HepG2 (cell line): ENCODE measurements around the gene TNP2. TPM values are rescaled to one million over a fixed set of nuclear protein-coding genes. Genes with fewer than 3 reads are reported as not detected.

ENCODE experiments used
- GABPA ChIP-seq, 2 experiments: IDR thresholded peaks; 2 replicates each; pipeline ENCODE4 v1.6.1; 2011 to 2016; ENCODE audit warnings: low read depth in 2 of 2, low read length in 1 of 2, missing biosample characterization in 1 of 2, missing genetic modification characterization in 1 of 2
- GTF3A ChIP-seq: sonication (generic); formaldehyde crosslinking; conservative IDR thresholded peaks from 2 replicates; pipeline ENCODE4 v1.4.0; 2020; ENCODE audit warnings: mild to moderate bottlenecking, missing genetic modification reagents
- HIC2 ChIP-seq: sonication (generic); formaldehyde crosslinking; IDR thresholded peaks from 2 replicates; pipeline ENCODE4 v1.9.0; 2022; ENCODE audit warnings: low read depth, missing genetic modification reagents
- NKX3-1 ChIP-seq: sonication (generic); formaldehyde crosslinking; IDR thresholded peaks from 2 replicates; pipeline ENCODE4 v1.5.0; 2020; ENCODE audit warnings: missing genetic modification reagents
- SNAI1 ChIP-seq: sonication (generic); formaldehyde crosslinking; IDR thresholded peaks from 2 replicates; pipeline ENCODE4 v1.5.0; 2020; ENCODE audit warnings: mild to moderate bottlenecking, missing genetic modification reagents, borderline replicate concordance
- TAF1 ChIP-seq: sonication (generic); formaldehyde crosslinking; IDR thresholded peaks from 2 replicates; pipeline ENCODE4 v1.4.0; 2020; ENCODE audit warnings: missing genetic modification reagents
- TARDBP ChIP-seq: sonication (generic); formaldehyde crosslinking; IDR thresholded peaks from 2 replicates; pipeline ENCODE4 v1.8.0; 2022; ENCODE audit warnings: mild to moderate bottlenecking, missing genetic modification reagents
- TFDP2 ChIP-seq: sonication (generic); formaldehyde crosslinking; IDR thresholded peaks from 2 replicates; pipeline ENCODE4 v1.4.0; 2020; ENCODE audit warnings: missing genetic modification reagents
- TGIF2 ChIP-seq: IDR thresholded peaks from 2 replicates; pipeline ENCODE4 v1.6.1; 2016; ENCODE audit warnings: control low read depth, missing compliant biosample characterization
- THYN1 ChIP-seq: sonication (generic); formaldehyde crosslinking; IDR thresholded peaks from 2 replicates; pipeline ENCODE4 v1.8.1; 2023; ENCODE audit warnings: low read depth, mild to moderate bottlenecking, moderate library complexity, missing genetic modification reagents, borderline replicate concordance
- ZBTB7B ChIP-seq: sonication (generic); formaldehyde crosslinking; IDR thresholded peaks from 2 replicates; pipeline ENCODE4 v1.4.0; 2020; ENCODE audit warnings: missing genetic modification reagents
- ZMYM4 ChIP-seq: sonication (generic); formaldehyde crosslinking; IDR thresholded peaks from 2 replicates; pipeline ENCODE4 v1.8.1; 2023; ENCODE audit warnings: mild to moderate bottlenecking, missing genetic modification reagents
- ZNF121 ChIP-seq: sonication (generic); formaldehyde crosslinking; IDR thresholded peaks from 2 replicates; pipeline ENCODE4 v1.5.0; 2020; ENCODE audit warnings: mild to moderate bottlenecking, missing genetic modification reagents
- ZNF225 ChIP-seq: sonication (generic); formaldehyde crosslinking; IDR thresholded peaks from 2 replicates; pipeline ENCODE4 v1.4.0; 2020; ENCODE audit warnings: mild to moderate bottlenecking, missing genetic modification reagents
- ZNF230 ChIP-seq: sonication (generic); formaldehyde crosslinking; IDR thresholded peaks from 2 replicates; pipeline ENCODE4 v1.4.0; 2020; ENCODE audit warnings: mild to moderate bottlenecking, missing genetic modification reagents
- ZNF251 ChIP-seq: sonication (generic); formaldehyde crosslinking; IDR thresholded peaks from 2 replicates; pipeline ENCODE4 v1.9.0; 2021; ENCODE audit warnings: mild to moderate bottlenecking, missing genetic modification reagents
- ZNF253 ChIP-seq: sonication (generic); formaldehyde crosslinking; IDR thresholded peaks from 2 replicates; pipeline ENCODE4 v1.8.0; 2022; ENCODE audit warnings: mild to moderate bottlenecking, missing genetic modification reagents, borderline replicate concordance
- ZNF263 ChIP-seq: sonication (generic); formaldehyde crosslinking; IDR thresholded peaks from 2 replicates; pipeline ENCODE4 v1.4.0; 2020; ENCODE audit warnings: missing genetic modification reagents
- ZNF414 ChIP-seq: sonication (generic); formaldehyde crosslinking; IDR thresholded peaks from 2 replicates; pipeline ENCODE4 v1.5.0; 2020; ENCODE audit warnings: missing genetic modification reagents
- ZNF543 ChIP-seq: sonication (generic); formaldehyde crosslinking; IDR thresholded peaks from 2 replicates; pipeline ENCODE4 v1.4.0; 2020; ENCODE audit warnings: mild to moderate bottlenecking, missing genetic modification reagents
- ZNF564 ChIP-seq: sonication (generic); formaldehyde crosslinking; IDR thresholded peaks from 2 replicates; pipeline ENCODE4 v1.8.1; 2023; ENCODE audit warnings: mild to moderate bottlenecking, missing genetic modification reagents
- ZNF576 ChIP-seq: sonication (generic); formaldehyde crosslinking; IDR thresholded peaks from 2 replicates; pipeline ENCODE4 v1.4.0; 2020; ENCODE audit warnings: mild to moderate bottlenecking, missing genetic modification reagents
- ZNF713 ChIP-seq: sonication (generic); formaldehyde crosslinking; IDR thresholded peaks from 2 replicates; pipeline ENCODE4 v1.4.0; 2020; ENCODE audit warnings: mild to moderate bottlenecking, missing genetic modification reagents
- ZNF770 ChIP-seq: sonication (generic); formaldehyde crosslinking; IDR thresholded peaks from 2 replicates; pipeline ENCODE4 v1.5.0; 2020; ENCODE audit warnings: mild to moderate bottlenecking, missing genetic modification reagents
- polyA plus RNA-seq, 8 experiments: library from polyadenylated mRNA; depleted of rRNA in 3 of 8; stranded (reverse) in 7 of 8; unstranded in 1 of 8; fragments of >200 nt; fragmentation: Illumina TruSeq in 4 of 8; extraction: Trizol in 4 of 8; gene quantifications; 2 replicates each; pipeline versions ENCODE4 v1.2.1 to v1.2.3, GENCODE V29; 2011 to 2016; ENCODE audit warnings: low read depth in 4 of 8, missing spikeins in 1 of 8, mixed read lengths in 1 of 8; ENCODE audit not compliant: insufficient read depth in 1 of 8
- total RNA-seq, 5 experiments: library from RNA; depleted of rRNA; stranded (reverse); fragments of >200 nt; fragmentation: Illumina TruSeq; extraction: Trizol; gene quantifications; 2 replicates each; pipeline ENCODE4 v1.2.3, GENCODE V29; 2016; ENCODE audit warnings: low read depth in 1 of 5

The TNP2 gene
- total and polyA plus RNA-seq, 2 of the 13 experiments (the other 11 are each of a cell fraction or from before 2014, with no cell fraction given): not detected

- TF ChIP-seq ZNF414 (CRISPR knock-in tag) (no peak), ZNF576 (CRISPR knock-in tag) (no peak), ZNF543 (CRISPR knock-in tag) (no peak; the same call in 1 of the 2 replicates), ZNF770 (peak; percentile 72), SNAI1 (CRISPR knock-in tag) (no peak), TFDP2 (CRISPR knock-in tag) (no peak; the same call in 1 of the 2 replicates), GTF3A (0 out of 2 replicates have a peak, but pooled peaks have one; percentile 42), TARDBP (CRISPR knock-in tag) (peak; percentile 64), THYN1 (0 out of 2 replicates have a peak, but pooled peaks have one; percentile 41), ZNF225 (CRISPR knock-in tag) (0 out of 2 replicates have a peak, but pooled peaks have one; percentile 38), ZNF263 (CRISPR knock-in tag) (peak; percentile 10; the same call in 1 of the 2 replicates), HIC2 (CRISPR knock-in tag) (no peak), ZMYM4 (CRISPR knock-in tag) (no peak), ZNF564 (CRISPR knock-in tag) (no peak), TGIF2 (CRISPR knock-in tag) (0 out of 2 replicates have a peak, but pooled peaks have one; percentile 9), ZBTB7B (no peak), ZNF230 (CRISPR knock-in tag) (peak; percentile 25), ZNF121 (peak; percentile 75), TAF1 (CRISPR knock-in tag) (no peak), NKX3-1 (CRISPR knock-in tag) (no peak; the same call in 1 of the 2 replicates), ZNF251 (CRISPR knock-in tag) (no peak), GABPA (IDR thresholded peaks at IDR 0.05; ENCODE audit: low read depth, low read length) (no peak), GABPA (CRISPR knock-in tag; IDR thresholded peaks at IDR 0.05; ENCODE audit: low read depth) (peak; percentile 57; the same call in 1 of the 2 replicates), ZNF253 (CRISPR knock-in tag) (no peak), ZNF713 (CRISPR knock-in tag) (no peak)
Measured at GRCh38 chr16:11278681-11279628, 9.8 kb upstream of the TNP2 start (continued).
